Endodermal cell (in vitro differentiated cells): ENCODE data around the gene TMTC4. TPM values are rescaled to one million over a fixed set of nuclear protein-coding genes. Genes with fewer than 3 reads are reported as not detected.

Source experiments
- DNase-seq: peaks from one replicate; pipeline ENCODE4 v3.0.0-alpha.2; 2017
- H3K27ac ChIP-seq: 2 replicates; pipeline ENCODE4 v1.5.1; 2013; ENCODE audit warnings: mild to moderate bottlenecking, low read depth, low read length, moderate library complexity
- H3K27me3 ChIP-seq: 2 replicates; pipeline ENCODE4 v1.6.1; 2013; ENCODE audit warnings: mild to moderate bottlenecking, low read length, moderate library complexity; ENCODE audit not compliant: insufficient read depth, control insufficient read depth, poor library complexity, severe bottlenecking
- H3K36me3 ChIP-seq: 2 replicates; pipeline ENCODE4 v1.7.0; 2013; ENCODE audit warnings: mild to moderate bottlenecking, low read length, moderate library complexity; ENCODE audit not compliant: control insufficient read depth, insufficient read depth
- H3K4me1 ChIP-seq: one replicate; pipeline ENCODE4 v1.7.0; 2013; ENCODE audit warnings: low read length; ENCODE audit not compliant: control insufficient read depth, insufficient read depth
- H3K4me3 ChIP-seq: 2 replicates; pipeline ENCODE4 v1.5.1; 2013; ENCODE audit warnings: mild to moderate bottlenecking, low read length, moderate library complexity
- H3K9ac ChIP-seq: 2 replicates; pipeline ENCODE4 v1.6.1; 2013; ENCODE audit warnings: mild to moderate bottlenecking, low read length, moderate library complexity; ENCODE audit not compliant: poor library complexity, severe bottlenecking; ENCODE audit errors: extremely low read depth
- H3K9me3 ChIP-seq: 2 replicates; pipeline ENCODE4 v1.6.1; 2013; ENCODE audit warnings: mild to moderate bottlenecking, low read length, moderate library complexity; ENCODE audit not compliant: control insufficient read depth
- H3K27ac Mint-ChIP-seq: 2 replicates; pipeline ENCODE4 v1.8.0; 2020; ENCODE audit warnings: mixed read lengths
- H3K27me3 Mint-ChIP-seq: 2 replicates; pipeline ENCODE4 v1.8.0; 2021; ENCODE audit warnings: mild to moderate bottlenecking, mixed read lengths; ENCODE audit not compliant: insufficient read depth
- H3K36me3 Mint-ChIP-seq: 2 replicates; pipeline ENCODE4 v1.8.0; 2020; ENCODE audit warnings: low read depth, mixed read lengths
- H3K4me1 Mint-ChIP-seq: 2 replicates; pipeline ENCODE4 v1.8.0; 2020; ENCODE audit warnings: mixed read lengths
- H3K4me3 Mint-ChIP-seq: 2 replicates; pipeline ENCODE4 v1.8.0; 2020; ENCODE audit warnings: mild to moderate bottlenecking, moderate library complexity, mixed read lengths
- H3K9me3 Mint-ChIP-seq: 2 replicates; pipeline ENCODE4 v1.8.0; 2020; ENCODE audit warnings: mild to moderate bottlenecking, mixed read lengths
- CTCF ChIP-seq: fragments of 200-600 bp; sonication (generic); conservative IDR thresholded peaks from 2 replicates; pipeline ENCODE4 v1.5.0; 2021; ENCODE audit warnings: antibody characterized with exemption, mild to moderate bottlenecking
- WGBS, 2 experiments: methylation state at CpG; one replicate each; pipeline versions ENCODE4 v1.1.5 to v1.1.7; 2013; ENCODE audit warnings: missing lambda C conversion rate in 2 of 2, mixed read lengths in 1 of 2; ENCODE audit not compliant: insufficient coverage in 1 of 2, insufficient read length in 1 of 2; 5-methylcytosine and 5-hydroxymethylcytosine counted together
- total RNA-seq, 2 donors: library from RNA; stranded (reverse); fragmentation: NEBNext Ultra II Directional in 1 of 2; extraction: Animal tissue kit (Norgen Biotek cat#: 25700) in 1 of 2; gene quantifications; 2 replicates in 1 of 2; 3 replicates in 1 of 2; pipeline ENCODE4 v1.2.1, GENCODE V29; 2021

The TMTC4 gene
- total RNA-seq, 2 donors from 2014 or later = 29.8 to 40.0 TPM

GRCh38 chr13:100600461-100600860 is 74.1 kb downstream of the TMTC4 start:
- Histone ChIP-seq H3K36me3 (no peaks in the 10 kb centered on the region), H3K9me3 (no peaks in the 10 kb centered on the region), H3K4me1 (no peaks in the 10 kb centered on the region), H3K4me3 (no peak overlapping the region), H3K27me3 (no peaks in the 10 kb centered on the region), H3K27ac (no peak overlapping the region), H3K9ac (no peak overlapping the region)
- 92 to 95% methylated on average over 6 of the region's 6 CpGs for WGBS, 2 experiments
- H3K4me1 Mint-ChIP-seq = peaks cover 4% of the 10 kb centered on the region
- peaks cover 2% of the 10 kb centered on the region for H3K36me3 Mint-ChIP-seq
- H3K27ac Mint-ChIP-seq = no peak overlapping the region
- no peaks in the 10 kb centered on the region for H3K9me3 Mint-ChIP-seq
- H3K27me3 Mint-ChIP-seq = no peaks in the 10 kb centered on the region
- TF ChIP-seq CTCF = no peak
- DNase-seq = no peak
- no peak overlapping the region for H3K4me3 Mint-ChIP-seq

- WGBS, 2 experiments = 91 to 97% methylated on average over 3 to 4 of the region's 4 CpGs
- no peak overlapping the region for H3K27ac ChIP-seq
- no peak overlapping the region for H3K9ac ChIP-seq
- Mint-ChIP-seq H3K36me3 (no peaks in the 10 kb centered on the region), H3K9me3 (no peaks in the 10 kb centered on the region), H3K27me3 (peaks cover 2% of the 10 kb centered on the region), H3K27ac (no peak overlapping the region), H3K4me3 (no peak overlapping the region), H3K4me1 (peaks cover 4% of the 10 kb centered on the region)
- peaks cover 6% of the 10 kb centered on the region for H3K27me3 ChIP-seq
- H3K9me3 ChIP-seq = no peaks in the 10 kb centered on the region
- no peak overlapping the region for H3K4me3 ChIP-seq
- no peak for DNase-seq
- TF ChIP-seq CTCF = no peak
- no peaks in the 10 kb centered on the region for H3K36me3 ChIP-seq
- H3K4me1 ChIP-seq = no peaks in the 10 kb centered on the region
These were observed 77.3 kb downstream of the TMTC4 start for GRCh38 chr13:100597253-100597652.

DNA sequence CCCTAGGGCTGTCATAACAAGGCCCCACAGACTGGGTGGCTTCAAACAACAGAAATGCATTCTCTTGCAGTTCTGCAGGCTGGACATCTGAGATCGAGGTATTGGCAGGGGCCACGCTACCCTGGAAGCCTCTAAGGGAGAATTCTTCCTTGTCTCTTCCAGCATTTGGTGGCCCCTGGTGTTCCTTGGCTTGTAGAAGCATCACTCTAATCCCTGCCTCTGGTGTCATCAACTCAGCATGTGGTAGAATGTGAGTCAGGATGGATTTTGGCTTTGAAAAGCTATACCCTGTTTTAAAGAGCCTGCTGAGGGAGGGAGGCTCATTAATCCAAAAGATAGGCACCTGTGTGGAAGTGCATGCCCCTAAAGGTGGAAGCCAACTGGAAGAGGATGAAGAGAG is 78.1 kb downstream of the TMTC4 start:
- WGBS, 2 experiments = 88 to 92% methylated on average over 2 of the region's 2 CpGs

More for the DNA sequence above, 78.1 kb downstream of the TMTC4 start:
- no peak overlapping the region for H3K9ac ChIP-seq
- no peak overlapping the region for H3K4me3 ChIP-seq
- Mint-ChIP-seq H3K27ac (no peak overlapping the region), H3K4me3 (no peak overlapping the region), H3K4me1 (peaks cover 6% of the 10 kb centered on the region), H3K36me3 (no peaks in the 10 kb centered on the region), H3K27me3 (peaks cover 2% of the 10 kb centered on the region), H3K9me3 (no peaks in the 10 kb centered on the region)
- H3K27me3 ChIP-seq = peaks cover 6% of the 10 kb centered on the region
- H3K4me1 ChIP-seq = no peaks in the 10 kb centered on the region
- no peaks in the 10 kb centered on the region for H3K9me3 ChIP-seq
- TF ChIP-seq CTCF = no peak
- no peaks in the 10 kb centered on the region for H3K36me3 ChIP-seq
- no peak for DNase-seq
- H3K27ac ChIP-seq = no peak overlapping the region
